HL-60/S4 (cell line): ENCODE data around the gene BAD.

Source experiments
- in situ Hi-C: fragments of 300-500 bp; cut with MboI; formaldehyde crosslinking; loops from 2 replicates; pipeline ENCODE4 v1.14.3; 2022; ENCODE audit warnings: low sequenced_read_pairs

Gene BAD

GRCh38 chr11:64281957-64282770 is 2.3 kb downstream of the BAD start:
- in situ Hi-C loops, result no loop called here

GRCh38 chr11:64278576-64279190 is 5.8 kb downstream of the BAD start:
- in situ Hi-C loops, result no loop called here

- in situ Hi-C loops, result no loop called here
Measured at GRCh38 chr11:64276653-64277431, 7.6 kb downstream of the BAD start.

GRCh38 chr11:64275841-64276240 is 8.6 kb downstream of the BAD start:
- in situ Hi-C loops, result no loop called here

- in situ Hi-C loops, result no loop called here
Measured at GRCh38 chr11:64275031-64275800, 9.2 kb downstream of the BAD start.

- in situ Hi-C loops, result no loop called here
Measured at GRCh38 chr11:64269540-64270220, 14.8 kb downstream of the BAD start.

- in situ Hi-C loops, result no loop called here
Measured at GRCh38 chr11:64268893-64269539, 15.4 kb downstream of the BAD start.

- in situ Hi-C loops, result no loop called here
Measured at GRCh38 chr11:64268025-64268892, 16.2 kb downstream of the BAD start.

GRCh38 chr11:64267207-64267945 is 17.1 kb downstream of the BAD start:
- in situ Hi-C loops, result no loop called here

- in situ Hi-C loops, result no loop called here
Measured at GRCh38 chr11:64266339-64266738, 18.1 kb downstream of the BAD start.

GRCh38 chr11:64265176-64266160 is 19.0 kb downstream of the BAD start:
- in situ Hi-C loops, result no loop called here

GRCh38 chr11:64264371-64264852 is 20.1 kb downstream of the BAD start:
- in situ Hi-C loops, result no loop called here

GRCh38 chr11:64263947-64264317 is 20.5 kb downstream of the BAD start:
- in situ Hi-C loops, result no loop called here

GRCh38 chr11:64263021-64263946 is 21.2 kb downstream of the BAD start:
- in situ Hi-C loops, result no loop called here

- in situ Hi-C loops, result no loop called here
Measured at GRCh38 chr11:64262271-64263002, 22.0 kb downstream of the BAD start.
